GM18517 (cell line): ENCODE results near the gene CHRNA3.
"Not testable (repeated sequence)": the region's sequence is repeated elsewhere in the genome, so short reads cannot be mapped to it uniquely, and the experiment has no call there.

Source experiments
- ATAC-seq: cut with Tn5 transposase; IDR thresholded peaks from one replicate; pipeline ENCODE4 v1.9.1; 2021; ENCODE audit warnings: mild to moderate bottlenecking, moderate library complexity; ENCODE audit not compliant: unreplicated experiment

Gene CHRNA3

GRCh38 chr15:78618490-78618934 is 2.3 kb downstream of the CHRNA3 start:
- ATAC-seq = no peak

DNA sequence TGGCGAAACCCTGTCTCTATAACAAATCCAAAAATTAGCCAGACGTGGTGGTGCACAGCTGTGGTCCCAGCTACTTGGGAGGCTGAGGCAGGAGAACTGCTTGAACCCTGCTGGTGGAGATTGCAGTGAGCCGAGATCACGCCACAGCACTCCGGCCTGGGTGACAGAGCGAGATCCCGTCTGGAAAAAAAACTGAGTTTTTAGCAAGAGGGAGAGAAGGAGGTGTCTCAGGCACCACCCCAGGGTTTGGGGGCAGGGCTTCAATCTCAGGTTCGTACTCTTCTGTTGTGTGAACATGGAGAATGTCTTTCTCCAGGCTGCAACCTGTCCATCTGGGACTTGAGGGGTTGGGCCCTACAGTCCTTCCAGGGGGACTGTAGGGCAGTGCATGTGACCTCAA is 2.7 kb downstream of the CHRNA3 start:
- ATAC-seq = no peak

- ATAC-seq = no peak
Observed at GRCh38 chr15:78617516-78617915, 3.3 kb downstream of the CHRNA3 start.

GRCh38 chr15:78617076-78617475 is 3.7 kb downstream of the CHRNA3 start:
- no peak for ATAC-seq

- no peak for ATAC-seq
Observed at GRCh38 chr15:78616506-78616905, 4.3 kb downstream of the CHRNA3 start.

DNA sequence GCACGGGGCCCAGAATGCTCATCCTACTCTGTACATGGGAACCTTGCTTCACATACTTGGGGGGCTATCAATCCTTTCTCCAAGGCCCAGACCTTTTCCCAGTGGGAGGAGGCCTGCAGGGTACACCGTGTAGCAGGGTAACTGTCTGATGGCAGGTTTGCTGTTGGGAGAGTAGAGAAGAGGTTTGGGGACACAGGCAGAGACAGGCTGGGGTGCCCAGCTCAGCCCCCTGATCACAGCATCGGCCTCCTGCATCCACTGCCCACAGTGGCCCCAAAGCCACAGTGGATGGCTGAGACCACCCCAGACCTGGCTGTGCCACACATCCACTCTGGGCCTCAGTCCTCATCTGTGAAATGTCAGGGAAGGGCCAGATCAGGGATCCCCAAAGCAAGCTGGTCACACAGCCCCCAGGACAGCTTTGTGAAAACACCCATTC is 5.6 kb downstream of the CHRNA3 start:
- ATAC-seq = no peak

GRCh38 chr15:78614021-78614420 is 6.8 kb downstream of the CHRNA3 start:
- ATAC-seq = no peak

- ATAC-seq = not testable (repeated sequence)
Observed at GRCh38 chr15:78609551-78609950, 11.2 kb downstream of the CHRNA3 start.

DNA sequence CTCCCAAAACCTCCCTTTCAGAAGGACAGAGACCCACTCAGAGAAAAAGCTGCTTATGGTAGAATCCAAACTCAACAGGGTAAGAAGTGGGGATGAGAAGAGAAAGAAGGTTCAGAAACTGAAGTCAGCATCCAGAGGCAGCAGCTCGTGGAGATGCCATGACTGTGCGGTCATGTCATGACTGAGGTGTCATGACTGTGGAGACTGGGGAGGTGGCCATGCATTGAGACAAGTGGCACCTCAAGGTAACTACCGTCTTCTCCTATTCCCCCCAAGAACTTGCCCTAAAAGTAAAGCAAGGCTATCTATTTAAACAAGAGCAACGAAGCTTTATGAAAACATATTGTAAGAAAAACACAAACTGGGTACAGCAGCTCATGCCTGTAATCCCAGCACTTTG is 15.1 kb downstream of the CHRNA3 start:
- no peak for ATAC-seq

GRCh38 chr15:78605201-78605600 is 15.6 kb downstream of the CHRNA3 start:
- no peak for ATAC-seq

GRCh38 chr15:78604420-78604819 is 16.4 kb downstream of the CHRNA3 start:
- ATAC-seq = no peak

DNA sequence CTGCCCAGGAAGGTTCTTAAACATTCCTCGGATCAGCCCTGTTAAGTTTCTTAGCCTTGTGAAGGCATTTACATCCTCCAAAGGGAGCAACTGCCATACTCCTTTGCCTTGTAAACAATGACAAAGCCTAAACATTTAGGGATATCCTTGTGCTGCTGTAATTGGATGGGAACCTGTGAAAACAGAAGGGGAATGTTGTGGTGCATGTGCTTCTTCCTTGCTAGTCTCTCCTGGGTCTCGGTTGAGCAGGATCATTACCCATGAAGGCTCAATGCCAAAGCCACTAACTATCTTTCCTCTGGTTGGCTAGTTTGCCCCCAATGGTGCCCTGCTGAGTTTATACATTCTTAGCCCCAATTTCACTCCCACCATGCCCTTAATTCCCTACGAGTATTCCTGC is 17.3 kb downstream of the CHRNA3 start:
- no peak for ATAC-seq

- ATAC-seq = no peak
Observed at GRCh38 chr15:78599189-78599588, 21.6 kb downstream of the CHRNA3 start.

DNA sequence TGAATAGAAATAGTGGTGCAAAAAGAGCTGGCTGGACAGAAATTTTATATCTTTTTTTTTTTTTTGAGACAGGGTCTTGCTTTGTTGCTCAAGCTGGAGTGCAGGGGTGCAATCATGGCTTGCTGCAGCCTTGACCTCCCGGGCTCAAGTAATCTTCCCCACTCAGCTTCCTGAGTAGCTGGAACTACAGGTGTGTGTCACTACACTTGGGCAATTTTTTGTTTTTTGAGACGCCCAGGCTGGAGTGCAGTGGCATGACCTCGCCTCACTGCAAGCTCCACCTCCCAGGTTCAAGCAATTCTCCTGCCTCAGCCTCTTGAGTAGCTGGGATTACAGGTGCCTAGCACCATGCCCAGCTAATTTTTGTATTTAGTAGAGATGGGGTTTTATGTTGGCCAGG is 22.4 kb downstream of the CHRNA3 start:
- ATAC-seq = no peak

- no peak for ATAC-seq
Observed at GRCh38 chr15:78597583-78597982, 23.2 kb downstream of the CHRNA3 start.

- ATAC-seq = no peak
Observed at GRCh38 chr15:78574944-78575343, 45.9 kb downstream of the CHRNA3 start.

GRCh38 chr15:78573416-78573815 is 47.4 kb downstream of the CHRNA3 start:
- ATAC-seq = no peak

- no peak for ATAC-seq
Observed at GRCh38 chr15:78571382-78571781, 49.4 kb downstream of the CHRNA3 start.

GRCh38 chr15:78570710-78571109 is 50.1 kb downstream of the CHRNA3 start:
- no peak for ATAC-seq

DNA sequence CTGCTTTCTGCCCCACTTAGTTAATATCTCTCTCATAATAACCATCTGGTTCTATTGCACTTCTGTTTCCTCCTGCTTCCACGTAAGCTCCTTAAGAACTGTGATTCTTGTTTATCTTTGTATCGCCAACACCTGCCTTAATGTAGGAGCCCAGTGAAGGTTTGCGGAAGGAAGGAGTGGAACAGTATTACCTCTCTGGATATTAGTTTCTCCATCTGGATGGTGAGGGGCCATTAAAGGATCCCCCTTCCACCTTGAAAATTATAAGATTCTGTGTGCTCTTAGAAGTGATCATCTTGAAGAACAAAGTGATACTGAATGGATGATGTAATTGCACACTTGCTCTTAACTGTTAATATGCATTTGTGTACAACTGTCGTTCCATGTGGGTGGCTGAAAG is 53.3 kb downstream of the CHRNA3 start:
- ATAC-seq = no peak

DNA sequence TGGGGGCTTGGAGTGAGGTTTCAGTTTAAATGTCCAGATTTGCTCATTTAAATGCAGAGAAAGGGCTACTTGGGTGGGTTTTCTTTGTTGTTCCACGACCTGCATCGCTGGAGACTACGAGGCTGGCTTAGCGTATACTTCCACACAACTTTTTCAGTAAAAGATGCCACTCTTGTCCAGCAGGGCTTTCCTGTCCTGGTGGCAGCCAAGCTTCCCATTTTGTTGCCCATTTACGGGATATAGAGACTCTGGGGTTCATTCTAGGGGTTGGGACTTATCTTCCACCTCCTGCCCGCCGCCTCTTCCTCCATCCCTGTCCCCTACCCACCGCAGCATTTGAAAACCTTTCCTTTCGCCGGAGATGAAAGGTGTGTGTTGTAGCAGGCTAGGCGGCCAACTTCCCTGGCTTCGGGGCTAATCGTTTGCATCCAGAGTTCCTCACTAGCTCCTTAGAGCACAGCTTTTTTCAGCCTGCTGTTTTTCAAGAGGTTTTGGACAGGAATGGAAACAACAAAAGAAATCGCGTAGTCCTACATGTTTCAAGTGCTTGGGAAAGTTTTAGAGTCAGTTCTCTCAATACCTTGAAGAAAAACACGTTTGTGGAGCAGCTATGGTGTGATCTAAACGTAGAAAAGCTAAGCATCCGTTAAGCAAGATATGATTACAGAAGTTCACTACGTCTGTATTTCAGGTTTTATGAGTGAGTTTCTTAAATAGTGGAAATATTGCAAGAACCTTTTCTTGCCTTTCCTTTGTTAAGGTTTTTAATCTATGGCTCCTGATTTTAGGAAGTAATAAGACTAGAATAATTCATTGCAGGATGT is 54.6 kb downstream of the CHRNA3 start:
- no peak for ATAC-seq

DNA sequence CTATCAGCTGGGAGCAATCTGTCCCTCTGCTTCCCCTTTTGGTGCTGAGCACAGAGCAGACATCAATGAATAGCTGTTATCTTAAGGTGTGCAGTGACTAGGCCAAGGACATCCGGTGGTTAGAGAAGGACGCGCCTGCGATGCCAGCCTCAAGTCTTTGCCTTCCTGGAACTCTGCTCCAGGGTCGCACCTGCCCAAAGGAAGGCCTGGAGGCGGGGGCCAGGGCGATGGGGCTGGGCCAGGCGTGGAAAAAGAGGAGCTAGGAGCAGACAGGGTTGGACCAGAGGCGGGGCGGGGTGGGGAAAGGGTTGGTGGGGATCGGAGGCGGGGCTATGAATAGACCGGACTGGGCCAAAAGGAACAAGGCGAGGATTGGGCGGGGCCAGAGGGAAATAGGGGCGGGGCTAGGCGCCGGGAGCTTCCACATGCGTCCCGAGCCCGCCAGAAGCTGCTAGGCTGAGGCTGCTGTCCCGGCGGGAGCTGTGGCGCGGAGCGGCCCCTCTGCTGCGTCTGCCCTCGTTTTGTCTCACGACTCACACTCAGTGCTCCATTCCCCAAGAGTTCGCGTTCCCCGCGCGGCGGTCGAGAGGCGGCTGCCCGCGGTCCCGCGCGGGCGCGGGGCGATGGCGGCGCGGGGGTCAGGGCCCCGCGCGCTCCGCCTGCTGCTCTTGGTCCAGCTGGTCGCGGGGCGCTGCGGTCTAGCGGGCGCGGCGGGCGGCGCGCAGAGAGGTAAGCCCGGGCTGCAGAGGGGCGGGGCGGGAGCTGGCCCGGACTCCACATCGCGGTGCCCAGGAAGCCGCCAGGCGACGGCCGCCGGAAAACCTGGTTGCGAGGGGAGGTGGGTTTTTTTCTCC is 55.5 kb downstream of the CHRNA3 start, which contains the start of gene CHRNA5:
TSS of gene CHRNA5 (plus strand) at position 424 of the 854 bp plus-strand sequence. CDS start at position 624, 200 bp downstream.
- ATAC-seq = peak; percentile 79
